ENCODE measurements around the gene NOP53.

DNA sequence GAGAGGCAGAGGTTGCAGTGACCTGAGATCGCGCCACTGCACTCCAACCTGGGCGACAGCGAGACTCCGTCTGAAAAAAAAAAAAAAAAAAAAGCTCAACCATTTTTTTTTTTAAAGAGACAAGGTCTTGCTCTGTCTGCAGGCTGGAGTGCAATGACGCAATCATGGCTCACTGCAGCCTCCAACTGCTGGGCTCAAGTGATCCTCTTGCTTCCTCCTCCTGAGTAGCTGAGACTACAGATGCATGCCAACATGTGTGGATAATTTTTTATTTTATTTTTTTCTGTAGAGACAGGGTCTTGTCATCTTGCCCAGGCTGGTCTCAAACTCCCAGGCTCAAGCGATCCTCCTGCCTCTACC, 21.8 kb upstream of the NOP53 start:
- TF ChIP-seq ZNF398 (CRISPR knock-in tag; IDR thresholded peaks at IDR 0.05): no peak
- TF ChIP-seq TAF1 (IDR thresholded peaks at IDR 0.05; ENCODE audit: control insufficient read depth, extremely low read depth, insufficient read depth, low read length, severe bottlenecking): no peak
- TF ChIP-seq SMARCE1 (IDR thresholded peaks at IDR 0.05): no peak
